Subcutaneous adipose tissue (tissue), 4 donors: ENCODE data around the gene CNOT9. TPM values are rescaled to one million over a fixed set of nuclear protein-coding genes. Genes with fewer than 3 reads are reported as not detected.

Experiments
- total RNA-seq, 4 donors: library from RNA; depleted of rRNA; stranded (reverse); fragments of >200 nt; gene quantifications; one replicate each; pipeline ENCODE4 v1.1.0, GENCODE V29; 2016
- TF ChIP-seq, protein P1 (sequence below): fragments of 450-650 bp; IDR thresholded peaks from one replicate; pipeline ENCODE4 v1.5.1; 2016; ENCODE audit warnings: low read depth, mild to moderate bottlenecking, control low read depth, antibody characterized with exemption, moderate library complexity

The CNOT9 gene
- total RNA-seq, 4 donors from 2014 or later: 22.6 to 53.8 (median 31.9) TPM

DNA sequence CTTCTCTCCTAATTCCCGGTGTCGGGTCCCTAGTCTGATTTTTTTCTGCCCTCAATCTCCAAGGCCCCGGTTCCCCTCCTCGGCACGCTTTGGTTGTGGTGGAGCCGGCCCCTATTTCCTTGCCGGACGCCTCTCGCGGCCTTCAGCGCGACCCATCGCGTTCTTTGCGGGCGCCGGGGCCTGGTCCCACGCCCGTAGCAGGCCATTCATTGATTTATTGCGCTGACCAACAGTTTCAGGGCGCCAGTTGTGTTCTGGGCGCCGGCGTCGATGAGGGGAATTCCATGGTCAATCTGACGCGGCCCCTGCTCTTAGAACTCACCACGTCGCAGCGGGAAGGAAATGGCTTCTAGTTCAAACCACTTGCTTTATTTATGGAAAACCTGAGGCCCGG is 396 bp downstream of the CNOT9 start:
- TF ChIP-seq, protein P1, sequence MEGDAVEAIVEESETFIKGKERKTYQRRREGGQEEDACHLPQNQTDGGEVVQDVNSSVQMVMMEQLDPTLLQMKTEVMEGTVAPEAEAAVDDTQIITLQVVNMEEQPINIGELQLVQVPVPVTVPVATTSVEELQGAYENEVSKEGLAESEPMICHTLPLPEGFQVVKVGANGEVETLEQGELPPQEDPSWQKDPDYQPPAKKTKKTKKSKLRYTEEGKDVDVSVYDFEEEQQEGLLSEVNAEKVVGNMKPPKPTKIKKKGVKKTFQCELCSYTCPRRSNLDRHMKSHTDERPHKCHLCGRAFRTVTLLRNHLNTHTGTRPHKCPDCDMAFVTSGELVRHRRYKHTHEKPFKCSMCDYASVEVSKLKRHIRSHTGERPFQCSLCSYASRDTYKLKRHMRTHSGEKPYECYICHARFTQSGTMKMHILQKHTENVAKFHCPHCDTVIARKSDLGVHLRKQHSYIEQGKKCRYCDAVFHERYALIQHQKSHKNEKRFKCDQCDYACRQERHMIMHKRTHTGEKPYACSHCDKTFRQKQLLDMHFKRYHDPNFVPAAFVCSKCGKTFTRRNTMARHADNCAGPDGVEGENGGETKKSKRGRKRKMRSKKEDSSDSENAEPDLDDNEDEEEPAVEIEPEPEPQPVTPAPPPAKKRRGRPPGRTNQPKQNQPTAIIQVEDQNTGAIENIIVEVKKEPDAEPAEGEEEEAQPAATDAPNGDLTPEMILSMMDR: no peak

DNA sequence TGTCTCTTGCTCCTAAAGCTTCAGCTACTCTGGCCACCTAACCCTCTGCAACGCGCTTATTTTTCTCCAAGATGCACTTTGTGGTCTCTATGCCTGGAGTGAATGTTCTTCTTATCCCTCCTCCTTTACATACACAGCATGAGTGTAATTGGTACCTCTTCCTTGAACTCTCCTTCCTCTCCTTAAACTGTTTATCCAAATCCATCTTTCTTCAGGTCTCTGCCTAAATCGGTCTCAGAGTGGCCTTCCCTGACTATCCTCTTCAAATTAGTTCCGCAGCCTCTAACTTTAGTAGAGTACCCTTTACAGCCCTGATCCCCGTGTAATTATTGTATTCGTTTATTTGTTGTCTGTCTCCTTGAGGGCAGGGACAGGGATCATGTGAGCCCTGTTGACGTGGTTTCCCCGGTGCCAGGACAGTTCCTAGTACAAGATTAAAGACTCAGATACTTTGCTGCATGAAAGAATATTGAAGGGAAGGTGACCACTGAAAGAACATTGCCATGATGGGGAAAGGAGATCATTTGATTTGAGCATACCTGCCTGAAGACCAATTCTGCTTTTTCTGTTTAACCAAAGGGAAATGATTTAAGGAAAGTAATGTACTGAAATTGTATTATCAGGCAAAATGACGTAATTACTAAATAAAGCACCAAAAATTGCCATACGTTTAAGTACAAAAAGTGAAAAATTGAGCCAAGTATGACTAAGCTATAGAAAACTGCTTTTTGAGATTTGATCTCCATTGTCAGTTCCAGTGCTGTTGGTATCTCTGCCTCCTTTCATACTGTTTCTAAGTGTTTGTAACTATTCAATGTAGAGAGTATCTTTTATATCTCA is 1.2 kb downstream of the CNOT9 start:
- TF ChIP-seq, protein P1: no peak

DNA sequence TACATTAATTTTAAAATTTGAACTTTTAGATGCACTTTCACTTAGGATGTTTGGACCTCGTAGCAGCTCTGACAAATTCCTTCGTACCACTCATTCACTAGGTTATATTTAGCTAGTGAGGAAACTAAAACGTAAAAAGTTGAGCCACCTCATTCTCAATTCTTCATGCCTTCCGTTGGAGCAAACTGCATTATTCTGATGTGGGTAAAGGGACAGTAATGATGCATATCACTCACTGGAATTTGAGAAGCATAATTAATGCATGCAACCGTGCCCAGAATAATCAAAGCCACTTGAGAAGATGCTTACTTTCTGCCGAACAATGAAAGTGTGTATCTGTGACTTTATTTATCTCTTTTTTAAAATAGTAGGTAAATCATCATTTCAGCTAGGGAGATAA is 2.2 kb downstream of the CNOT9 start:
- TF ChIP-seq, protein P1: no peak

DNA sequence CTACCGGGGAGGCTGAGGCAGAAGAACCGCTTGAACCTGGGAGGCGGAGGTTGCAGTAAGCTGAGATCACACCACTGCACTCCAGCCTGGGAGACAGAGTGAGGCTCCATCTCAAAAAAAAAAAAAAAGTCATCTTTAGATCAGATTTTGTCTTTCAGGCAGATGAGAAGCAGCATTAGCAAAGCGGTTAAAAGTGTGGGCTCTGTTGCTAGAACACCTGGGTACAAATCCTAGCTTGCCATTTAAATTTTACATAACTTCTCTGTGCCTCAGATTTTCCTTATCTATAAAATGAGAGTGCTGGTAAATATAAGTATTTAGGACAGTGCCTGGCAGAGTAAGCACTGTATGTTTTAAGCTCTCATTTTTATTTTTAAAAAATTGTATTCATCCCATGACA is 8.2 kb downstream of the CNOT9 start:
- TF ChIP-seq, protein P1: no peak

DNA sequence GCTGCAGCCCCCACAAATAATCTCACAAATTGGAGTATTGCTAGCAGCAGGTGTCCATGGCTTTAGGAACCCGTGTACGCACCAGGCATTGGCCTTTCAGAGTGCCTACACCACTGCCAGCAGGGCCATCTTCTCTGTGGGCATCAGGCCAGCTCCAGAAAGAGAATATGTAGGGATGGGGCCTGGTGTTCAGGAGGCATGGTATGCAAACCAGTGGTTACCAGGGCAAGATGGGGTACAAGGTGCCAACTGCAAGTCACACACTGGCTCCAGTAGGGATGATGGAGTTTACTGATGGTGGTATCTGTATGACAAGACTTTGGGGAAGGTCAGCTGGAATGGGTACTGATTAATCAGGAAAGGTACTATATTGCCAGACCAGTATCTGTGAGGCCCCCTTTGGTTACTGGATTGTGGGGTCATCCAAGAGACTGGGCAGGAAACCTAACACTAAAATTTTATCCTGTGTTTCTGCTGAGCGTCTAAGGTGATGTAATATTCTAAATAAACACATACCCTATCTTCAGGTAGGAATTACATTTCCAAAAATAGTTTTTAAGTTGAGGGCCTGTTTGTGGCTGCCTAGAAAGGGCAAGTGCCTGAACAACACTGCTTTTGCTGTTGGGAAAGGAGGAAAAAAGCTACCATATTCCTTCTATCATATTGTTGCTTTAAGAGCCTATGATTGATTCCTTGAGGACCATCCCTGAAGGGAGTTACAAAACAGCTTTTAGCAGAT is 9.0 kb downstream of the CNOT9 start:
- TF ChIP-seq, protein P1: no peak

DNA sequence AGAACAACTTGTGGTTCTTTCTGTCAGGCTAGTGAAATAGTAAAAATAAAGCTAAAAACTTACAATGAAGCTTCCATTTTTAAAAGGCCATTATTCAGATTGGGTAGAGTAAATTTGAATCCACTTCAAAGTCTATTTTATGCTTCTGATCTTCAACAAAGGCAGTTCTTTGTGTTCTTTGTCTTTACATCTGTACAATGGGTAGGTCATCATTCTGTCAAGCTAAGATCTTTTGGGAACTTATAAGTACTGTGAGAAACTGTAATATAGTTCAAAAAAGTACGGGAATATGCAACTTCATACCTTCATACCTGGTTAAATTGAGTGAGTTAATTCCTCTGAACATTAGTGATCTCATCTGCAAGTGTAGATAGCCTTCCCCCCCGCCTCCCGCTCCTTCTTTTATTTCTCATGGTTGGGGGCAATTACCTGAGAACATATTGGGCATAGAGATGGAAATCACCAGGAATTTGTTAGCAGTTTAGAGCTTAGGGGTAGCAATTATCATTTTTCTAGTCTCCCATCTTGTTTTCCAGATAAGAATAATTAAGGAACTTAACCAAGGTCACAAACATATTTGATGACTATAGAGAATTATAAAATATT is 9.7 kb downstream of the CNOT9 start:
- TF ChIP-seq, protein P1: no peak

DNA sequence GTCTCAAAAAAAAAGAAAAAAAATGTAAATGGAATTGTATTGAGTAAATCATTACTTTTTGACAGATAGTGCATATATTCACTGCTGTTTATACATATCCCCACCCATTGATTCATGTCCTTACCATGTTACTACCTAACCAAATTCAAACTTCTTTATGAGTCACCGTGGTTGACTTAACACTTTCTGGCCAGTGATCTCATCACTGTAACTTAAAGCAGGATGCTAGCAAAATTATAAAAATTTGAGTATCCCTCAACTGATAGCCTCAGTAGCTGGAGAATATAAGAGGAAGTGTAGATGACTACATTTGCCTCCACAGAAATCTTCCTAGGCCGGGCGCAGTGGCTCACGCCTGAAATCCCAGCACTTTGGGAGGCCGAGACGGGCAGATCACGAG is 13.4 kb downstream of the CNOT9 start:
- TF ChIP-seq, protein P1: no peak
